Keratinocyte (primary cell): ENCODE data around the gene HOMER1. TPM values are rescaled to one million over a fixed set of nuclear protein-coding genes. Genes with fewer than 3 reads are reported as not detected.
A peak's percentile ranks its signal among the peaks of the same experiment; 100 is the strongest.

ENCODE experiments used
- DNase-seq: peaks from one replicate; pipeline ENCODE4 v3.0.0-alpha.2; 2011; ENCODE audit warnings: low read depth, missing footprints, low spot score
- FAIRE-seq: peaks from 2 replicates; lab custom pipeline; 2011; peaks lifted over from hg19 to GRCh38; lab: Jason Lieb, UNC
- H2AFZ ChIP-seq: 2 replicates; pipeline ENCODE4 v1.6.0; 2012; ENCODE audit warnings: low read length, control low read depth, inconsistent platforms; ENCODE audit not compliant: control insufficient read depth
- H3K27ac ChIP-seq: 2 replicates; pipeline ENCODE4 v1.5.1; 2011; ENCODE audit warnings: low read length; ENCODE audit not compliant: control insufficient read depth, insufficient read depth
- H3K27me3 ChIP-seq: 3 replicates; pipeline ENCODE4 v1.6.0; 2011; ENCODE audit warnings: low read length; ENCODE audit not compliant: control insufficient read depth, insufficient read depth; ENCODE audit errors: extremely low read depth
- H3K36me3 ChIP-seq, 2 experiments: 2 replicates in 1 of 2; 3 replicates in 1 of 2; pipeline ENCODE4 v1.5.1; 2011; ENCODE audit warnings: low read length in 2 of 2, mild to moderate bottlenecking in 1 of 2; ENCODE audit not compliant: control insufficient read depth in 2 of 2, insufficient read depth in 2 of 2; ENCODE audit errors: extremely low read depth in 1 of 2
- H3K4me1 ChIP-seq: 3 replicates; pipeline ENCODE4 v1.5.1; 2011; ENCODE audit warnings: low read length; ENCODE audit not compliant: control insufficient read depth, insufficient read depth; ENCODE audit errors: extremely low read depth
- H3K4me2 ChIP-seq: 3 replicates; pipeline ENCODE4 v1.6.0; 2011; ENCODE audit warnings: low read depth, low read length; ENCODE audit not compliant: control insufficient read depth, insufficient read depth; ENCODE audit errors: extremely low read depth
- H3K4me3 ChIP-seq, 3 experiments: fragments of 200-600 bp in 1 of 3; sonication (generic) in 1 of 3; 2 replicates in 2 of 3; 3 replicates in 1 of 3; pipeline ENCODE4 v1.5.1; 2011 to 2016; ENCODE audit warnings: low read length in 3 of 3, mild to moderate bottlenecking in 3 of 3, control low read depth in 2 of 3, inconsistent platforms in 1 of 3, low read depth in 1 of 3, mixed read lengths in 1 of 3, mixed run types in 1 of 3, moderate library complexity in 1 of 3; ENCODE audit not compliant: control insufficient read depth in 2 of 3, insufficient read depth in 2 of 3; ENCODE audit errors: extremely low read depth in 1 of 3
- H3K79me2 ChIP-seq: 2 replicates; pipeline ENCODE4 v1.6.0; 2012; ENCODE audit warnings: low read length; ENCODE audit not compliant: control insufficient read depth, insufficient read depth
- H3K9ac ChIP-seq: 3 replicates; pipeline ENCODE4 v1.6.0; 2011; ENCODE audit warnings: low read length; ENCODE audit not compliant: control insufficient read depth, insufficient read depth; ENCODE audit errors: extremely low read depth
- H3K9me1 ChIP-seq: 3 replicates; pipeline ENCODE4 v1.6.0; 2011; ENCODE audit warnings: low read length; ENCODE audit not compliant: control insufficient read depth, insufficient read depth; ENCODE audit errors: extremely low read depth
- H3K9me3 ChIP-seq: 2 replicates; pipeline ENCODE4 v1.5.1; 2012; ENCODE audit warnings: low read depth, low read length; ENCODE audit not compliant: control insufficient read depth
- H4K20me1 ChIP-seq: 3 replicates; pipeline ENCODE4 v1.6.0; 2011; ENCODE audit warnings: low read length; ENCODE audit not compliant: control insufficient read depth, insufficient read depth; ENCODE audit errors: extremely low read depth
- CTCF ChIP-seq, 3 experiments: IDR thresholded peaks in 1 of 3; conservative IDR thresholded peaks in 1 of 3; optimal IDR thresholded peaks in 1 of 3; 2 replicates in 2 of 3; 3 replicates in 1 of 3; pipeline versions ENCODE3 to v1.5.1; 2011; ENCODE audit warnings: low read length in 3 of 3, mild to moderate bottlenecking in 3 of 3, moderate library complexity in 2 of 3, control low read depth in 1 of 3, inconsistent platforms in 1 of 3; ENCODE audit not compliant: insufficient read depth in 2 of 3; ENCODE audit errors: extremely low read depth in 1 of 3
- EZH2 ChIP-seq: IDR thresholded peaks from one replicate; pipeline ENCODE4 v1.6.1; 2012; ENCODE audit warnings: inconsistent platforms, mild to moderate bottlenecking, low read length, moderate library complexity
- dilution Hi-C: fragments of 300-500 bp; cut with MboI; formaldehyde crosslinking; loops from one replicate; pipeline ENCODE4 v1.7.0; 2020; ENCODE audit warnings: low sequenced_read_pairs; ENCODE audit not compliant: extremely low pct_ligation_motif_present
- polyA plus RNA-seq, 5 experiments: library from polyadenylated mRNA; depleted of rRNA in 3 of 5; stranded (reverse) in 3 of 5; stranded (forward) in 1 of 5; unstranded in 1 of 5; fragments of >200 nt; gene quantifications; 1 replicate in 1 of 5; 2 replicates in 3 of 5; 3 replicates in 1 of 5; pipeline versions ENCODE4 v1.2.1 to v1.2.3, GENCODE V29; 2011 to 2012; ENCODE audit warnings: missing spikeins in 2 of 5, low read depth in 1 of 5, low replicate concordance in 1 of 5

Gene HOMER1
- polyA plus RNA-seq, 1 donor (not counting 4 experiments of a cell fraction or from before 2014, with no cell fraction given), result 6.5 TPM

- Histone ChIP-seq H3K36me3 (peaks cover 0 to 1% of the 10 kb centered on the region in 2 experiments), H2AFZ (no peak overlapping the region), H3K4me1 (peaks cover 7% of the 10 kb centered on the region), H3K9ac (no peak overlapping the region), H3K4me3 (no peak overlapping the region), H3K27me3 (no peaks in the 10 kb centered on the region), H3K79me2 (peaks cover 5% of the 10 kb centered on the region), H3K4me2 (no peak overlapping the region), H3K27ac (peak overlapping the region; percentile 18), H3K9me3 (no peaks in the 10 kb centered on the region), H4K20me1 (no peaks in the 10 kb centered on the region), H3K9me1 (no peaks in the 10 kb centered on the region)
- no peak for TF ChIP-seq CTCF (optimal IDR thresholded peaks at IDR 0.05 in 1 of 3, IDR thresholded peaks at IDR 0.05 in 1 of 3, conservative IDR thresholded peaks at IDR 0.05 in 1 of 3; ENCODE audit: extremely low read depth in 1 of 3, insufficient read depth in 2 of 3, low read length in 3 of 3)
- no peak for TF ChIP-seq EZH2
- FAIRE-seq (no peak), DNase-seq (no peak)
- dilution Hi-C loops, result no loop called here
Observed at GRCh38 chr5:79495311-79495710, 18.6 kb downstream of the HOMER1 start.

GRCh38 chr5:79493596-79494345 lies 20.2 kb downstream of the HOMER1 start:
- FAIRE-seq (peak; percentile 20), DNase-seq (no peak)
- Histone ChIP-seq H3K9me3 (no peaks in the 10 kb centered on the region), H3K9me1 (no peaks in the 10 kb centered on the region), H3K4me1 (peaks cover 7% of the 10 kb centered on the region), H3K4me2 (no peak overlapping the region), H2AFZ (no peak overlapping the region), H4K20me1 (no peaks in the 10 kb centered on the region), H3K27me3 (no peaks in the 10 kb centered on the region), H3K79me2 (peaks cover 5% of the 10 kb centered on the region), H3K4me3 (no peak overlapping the region), H3K36me3 (peaks cover 0 to 1% of the 10 kb centered on the region in 2 experiments), H3K9ac (no peak overlapping the region), H3K27ac (no peak overlapping the region)
- TF ChIP-seq CTCF (optimal IDR thresholded peaks at IDR 0.05 in 1 of 3, IDR thresholded peaks at IDR 0.05 in 1 of 3, conservative IDR thresholded peaks at IDR 0.05 in 1 of 3; ENCODE audit: extremely low read depth in 1 of 3, insufficient read depth in 2 of 3, low read length in 3 of 3), result no peak
- TF ChIP-seq EZH2, result no peak
- dilution Hi-C loops, result no loop called here
